Stimulated activated CD4-positive, alpha-beta T cell treated with anti-CD3 and anti-CD28 coated beads, Interleukin-15, amount 100 ng/mL, for 1 hour (primary cell): ENCODE measurements around the gene EEF1B2.
"Not testable (repeated sequence)": the region's sequence is repeated elsewhere in the genome, so short reads cannot be mapped to it uniquely, and the experiment has no call there.

ENCODE experiments used
- DNase-seq, 2 donors: peaks; one replicate each; pipeline ENCODE4 v3.0.0-alpha.2; 2020; ENCODE audit warnings: low read depth in 1 of 2, low spot score in 1 of 2

Gene EEF1B2

DNA sequence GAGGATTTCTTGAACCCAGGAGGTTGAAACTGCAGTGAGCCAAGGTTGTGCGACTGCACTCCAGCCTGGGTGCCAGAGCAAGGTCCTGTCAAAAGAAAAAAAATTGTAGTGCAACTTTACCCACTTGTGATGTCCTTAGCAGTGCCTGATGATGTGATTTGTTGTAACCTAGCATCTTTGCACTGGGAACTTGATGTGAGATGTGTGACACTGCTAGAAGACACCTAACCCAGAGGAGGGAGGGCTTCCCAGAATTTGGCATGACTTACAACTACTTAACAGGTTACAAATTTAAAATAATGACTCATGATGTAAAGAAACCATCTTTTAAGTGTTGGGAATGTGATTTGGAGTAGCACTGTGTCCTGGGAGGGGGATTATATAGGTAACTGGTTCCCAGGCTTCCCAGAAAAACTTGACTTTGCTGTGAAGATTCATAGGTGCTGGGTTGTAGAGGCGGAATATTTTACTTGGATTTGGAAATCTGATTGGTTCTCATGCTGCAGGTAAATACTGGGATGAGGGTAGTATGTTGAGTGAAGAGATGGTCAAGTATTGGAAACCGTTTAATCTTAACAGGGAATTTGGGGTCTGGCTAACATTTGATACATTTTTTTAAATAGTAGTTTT lies 3.7 kb downstream of the EEF1B2 start:
- no peak for DNase-seq

- DNase-seq = no peak
Observed at GRCh38 chr2:206164261-206164862, 4.7 kb downstream of the EEF1B2 start.

DNA sequence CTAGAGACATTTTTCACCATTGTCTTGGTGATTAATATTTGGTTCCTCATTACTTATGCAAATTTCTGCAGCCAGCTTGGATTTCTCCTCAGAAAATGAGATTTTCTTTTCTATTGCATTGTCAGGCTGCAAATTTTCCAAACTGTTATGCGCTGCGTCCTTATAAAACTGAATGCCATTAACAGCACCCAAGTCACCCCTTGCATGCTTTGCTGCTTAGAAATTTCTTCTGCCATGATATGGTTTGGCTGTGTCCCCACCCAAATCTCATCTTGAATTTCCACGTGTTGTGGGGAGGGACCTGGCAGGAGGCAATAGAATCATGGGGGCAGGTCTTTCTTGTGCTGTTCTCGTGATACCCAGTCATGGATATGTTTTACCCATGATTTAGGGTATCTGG lies 8.5 kb downstream of the EEF1B2 start:
- DNase-seq = not testable (repeated sequence)

DNA sequence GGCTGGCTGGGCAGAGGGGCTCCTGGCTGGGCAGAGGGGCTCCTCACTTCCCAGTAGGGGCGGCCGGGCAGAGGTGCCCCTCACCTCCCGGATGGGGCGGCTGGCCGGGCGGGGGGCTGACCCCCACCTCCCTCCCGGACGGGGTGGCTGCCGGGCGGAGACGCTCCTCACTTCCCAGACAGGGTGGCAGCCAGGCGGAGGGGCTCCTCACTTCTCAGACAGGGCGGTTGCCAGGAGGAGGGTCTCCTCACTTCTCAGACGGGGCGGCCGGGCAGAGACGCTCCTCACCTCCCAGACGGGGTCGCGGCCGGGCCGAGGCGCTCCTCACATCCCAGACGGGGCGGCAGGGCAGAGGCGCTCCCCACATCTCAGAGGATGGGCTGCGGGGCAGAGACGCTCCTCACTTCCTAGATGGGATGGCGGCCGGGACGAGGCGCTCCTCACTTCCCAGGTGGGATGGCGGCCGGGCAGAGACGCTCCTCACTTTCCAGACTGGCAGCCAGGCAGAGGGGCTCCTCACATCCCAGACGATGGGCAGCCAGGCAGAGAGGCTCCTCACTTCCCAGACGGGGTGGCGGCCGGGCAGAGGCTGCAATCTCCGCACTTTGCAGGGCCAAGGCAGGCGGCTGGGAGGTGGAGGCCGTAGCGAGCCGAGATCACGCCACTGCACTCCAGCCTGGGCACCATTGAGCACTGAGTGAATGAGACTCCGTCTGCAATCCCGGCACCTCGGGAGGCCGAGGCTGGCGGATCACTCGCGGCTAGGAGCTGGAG lies 12.1 kb downstream of the EEF1B2 start:
- not testable (repeated sequence) for DNase-seq

DNA sequence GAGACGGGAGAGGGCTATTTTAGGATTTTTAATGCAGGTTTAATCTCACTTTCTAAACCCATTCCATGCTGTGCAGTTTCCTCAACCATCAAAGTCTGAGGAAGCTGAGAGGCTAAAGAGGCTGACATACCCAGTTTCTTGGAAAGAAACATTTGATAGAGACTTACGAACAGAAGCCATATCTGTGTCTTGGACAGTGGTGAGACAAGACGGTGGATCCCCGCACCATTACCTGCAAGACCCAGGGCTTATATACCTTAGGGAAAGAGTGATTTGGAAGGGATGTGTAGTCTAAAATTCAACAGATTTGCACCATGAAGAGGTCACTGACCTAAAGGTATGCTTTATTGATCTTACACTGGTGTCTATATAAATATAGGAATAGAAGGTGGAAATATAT lies 13.5 kb downstream of the EEF1B2 start:
- no peak for DNase-seq

DNA sequence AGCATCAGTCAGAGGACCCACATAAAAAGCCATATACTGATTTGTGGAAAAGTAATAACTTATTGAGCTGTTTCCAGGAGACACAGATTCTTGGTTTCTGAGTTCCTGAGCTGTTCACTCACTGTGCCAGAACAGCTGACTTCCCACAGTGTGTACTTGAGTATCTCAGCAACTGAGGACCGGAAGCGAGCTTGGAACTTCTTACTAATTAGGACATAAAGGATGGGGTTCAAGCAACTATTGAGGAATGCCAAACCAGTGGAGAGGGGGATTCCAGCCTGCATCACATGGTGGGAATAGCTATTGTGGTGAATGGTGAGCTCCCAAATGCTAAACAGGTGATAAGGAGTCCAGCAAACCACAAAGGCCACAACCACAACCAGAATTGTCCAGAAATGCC lies 16.4 kb downstream of the EEF1B2 start:
- DNase-seq = no peak

DNA sequence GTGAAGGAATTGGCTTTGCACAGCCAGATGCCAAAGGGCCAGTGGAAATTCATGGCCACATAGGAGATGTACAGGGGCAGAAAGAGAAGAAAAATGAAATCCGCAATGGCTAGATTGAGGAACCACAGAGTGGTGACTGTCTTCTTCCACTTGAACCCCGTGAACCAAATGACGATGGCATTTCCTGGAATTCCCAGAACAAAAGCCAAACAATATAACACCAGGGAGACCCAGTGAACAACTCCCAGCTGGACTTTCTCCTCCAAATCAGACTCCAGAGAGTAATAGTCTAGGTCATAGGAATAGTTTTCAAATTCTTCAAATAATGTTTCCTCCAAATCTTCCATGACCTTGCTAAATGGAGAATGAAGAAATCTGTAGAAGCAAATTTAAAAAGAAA lies 17.2 kb downstream of the EEF1B2 start:
- no peak for DNase-seq

GRCh38 chr2:206181526-206181925 lies 21.8 kb downstream of the EEF1B2 start:
- not testable (repeated sequence) for DNase-seq

DNA sequence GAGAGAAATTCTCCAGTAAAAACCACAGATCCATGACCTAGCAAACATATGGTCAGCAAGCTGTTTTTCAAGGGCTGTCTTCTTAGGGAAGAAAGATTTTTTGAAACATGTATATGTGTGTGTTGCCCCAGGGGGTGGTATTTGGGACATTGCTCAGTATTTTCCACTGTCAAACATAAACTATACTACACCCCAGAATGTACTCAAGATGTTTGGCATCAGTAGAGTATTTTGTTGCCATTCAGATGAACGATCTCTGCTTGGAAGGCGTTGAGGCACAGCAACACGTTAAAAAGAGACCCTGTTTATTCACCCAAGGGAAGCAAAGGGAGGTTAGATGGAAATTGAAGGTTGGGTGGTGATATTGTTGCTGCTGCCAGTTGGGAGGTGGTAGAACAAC lies 30.0 kb downstream of the EEF1B2 start:
- no peak for DNase-seq

DNA sequence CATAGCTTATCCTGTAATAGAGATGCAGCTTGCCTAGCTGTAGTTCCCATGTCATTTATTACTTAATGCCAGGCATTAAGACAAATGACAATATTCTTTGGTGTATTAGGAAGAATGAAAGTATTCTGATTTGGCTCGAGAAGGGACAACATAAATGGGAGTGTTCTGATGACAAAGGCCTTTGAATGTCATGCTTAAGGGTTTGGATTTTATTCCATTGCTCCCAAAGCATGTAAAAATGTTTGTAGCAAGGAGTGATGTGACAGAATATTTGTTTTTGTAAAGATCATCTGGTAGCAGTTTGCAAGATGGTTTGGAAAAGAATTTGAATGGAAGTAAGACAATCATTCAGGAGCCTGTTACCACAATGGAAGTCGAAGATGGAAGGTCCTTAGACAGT lies 30.4 kb downstream of the EEF1B2 start:
- DNase-seq = no peak

- no peak for DNase-seq
Observed at GRCh38 chr2:206190689-206191088, 31.0 kb downstream of the EEF1B2 start.

GRCh38 chr2:206192157-206192556 lies 32.5 kb downstream of the EEF1B2 start:
- no peak for DNase-seq

- DNase-seq = no peak
Observed at GRCh38 chr2:206193671-206194357, 34.1 kb downstream of the EEF1B2 start.

DNA sequence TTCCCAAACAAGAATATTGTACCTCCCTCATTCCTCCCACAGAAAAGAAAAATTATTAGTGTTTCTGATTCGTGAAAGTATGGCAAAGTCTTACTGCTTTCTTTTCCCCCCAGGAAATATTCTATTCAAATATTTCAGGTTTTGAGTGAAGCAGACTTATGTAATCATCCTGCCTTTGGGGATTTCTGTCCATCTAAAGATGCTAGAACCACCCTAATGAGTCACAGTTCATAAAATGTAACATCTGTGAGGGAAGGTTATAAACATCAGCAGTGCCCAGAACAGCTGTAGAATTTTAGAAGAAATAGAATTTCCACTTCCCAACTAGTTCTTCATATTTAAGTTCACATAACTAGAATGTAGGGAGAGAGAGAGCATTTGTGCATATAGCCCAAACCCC lies 39.0 kb downstream of the EEF1B2 start:
- DNase-seq = no peak

DNA sequence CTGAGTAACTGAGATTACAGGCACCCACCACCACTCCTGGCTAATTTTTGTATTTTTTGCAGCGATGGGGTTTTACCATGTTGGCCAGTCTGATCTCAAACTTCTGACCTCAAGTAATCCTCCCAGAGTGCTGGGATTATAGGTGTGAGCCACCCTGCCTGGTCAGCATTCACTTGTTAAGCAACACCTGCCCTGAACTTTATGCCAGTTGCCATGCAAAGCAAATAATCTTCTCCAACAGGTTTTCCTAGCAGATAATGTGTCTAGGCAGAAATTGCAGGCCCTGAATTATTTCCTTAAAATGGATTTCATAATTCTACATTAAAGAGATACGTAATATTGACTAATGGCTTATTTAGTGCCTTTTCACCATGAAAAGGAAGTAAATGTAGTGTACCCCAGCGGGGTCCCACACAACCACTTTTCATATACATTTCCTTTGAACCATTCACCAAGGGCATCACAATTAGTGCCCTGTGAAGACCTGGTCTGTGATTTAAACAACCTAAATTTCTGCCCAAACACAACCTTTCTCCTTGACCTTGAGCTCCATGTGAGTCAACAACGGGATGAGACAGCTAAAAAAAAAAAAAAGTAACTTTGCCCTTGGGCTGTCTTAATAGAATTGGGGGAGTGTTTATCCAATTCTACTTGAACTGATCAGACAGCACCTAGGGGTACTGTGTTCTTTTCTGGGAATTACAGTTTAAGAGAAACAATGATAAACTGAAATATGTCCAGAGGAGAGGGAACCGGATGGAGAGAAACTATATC lies 41.6 kb downstream of the EEF1B2 start:
- DNase-seq = no peak

DNA sequence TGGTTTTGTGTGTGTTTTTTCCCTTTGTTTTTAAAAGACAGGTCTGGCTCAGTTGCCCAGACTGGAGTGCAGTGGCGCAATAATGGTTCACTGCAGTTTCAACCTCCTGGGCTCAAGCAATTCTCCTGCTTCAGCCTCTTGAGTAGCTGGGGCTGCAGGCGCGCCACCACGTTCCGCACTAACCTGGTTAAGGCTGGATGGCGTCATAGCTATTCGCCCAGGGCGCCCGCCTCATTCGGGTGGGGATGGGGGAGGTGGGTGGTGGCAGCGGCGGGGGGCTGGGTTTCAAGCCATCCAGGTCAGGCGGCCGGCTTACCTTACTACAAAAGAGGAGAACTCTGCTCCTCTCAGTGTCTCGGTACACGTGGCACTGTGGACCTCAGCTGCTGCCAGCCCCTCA lies 42.8 kb downstream of the EEF1B2 start:
- DNase-seq = no peak

DNA sequence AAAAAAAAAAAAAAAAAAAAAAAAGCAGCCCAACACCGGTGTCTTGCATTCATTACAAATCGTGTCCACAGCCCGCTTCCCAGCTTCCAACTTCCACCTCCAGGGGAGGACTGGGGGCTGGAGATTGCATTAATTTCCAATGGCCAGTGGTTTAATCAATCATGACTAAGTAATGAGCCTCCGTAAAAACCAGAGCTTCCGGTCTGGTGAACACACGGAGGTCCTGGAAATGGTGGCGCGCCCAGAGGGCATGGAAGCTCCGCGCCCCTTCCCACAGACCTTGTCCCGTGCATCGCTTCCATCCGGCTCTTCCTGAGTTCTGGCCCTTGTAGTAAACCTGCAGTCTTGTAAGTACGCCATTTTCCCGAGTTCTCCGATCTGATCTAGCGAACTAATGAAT lies 43.6 kb downstream of the EEF1B2 start:
- DNase-seq = no peak

DNA sequence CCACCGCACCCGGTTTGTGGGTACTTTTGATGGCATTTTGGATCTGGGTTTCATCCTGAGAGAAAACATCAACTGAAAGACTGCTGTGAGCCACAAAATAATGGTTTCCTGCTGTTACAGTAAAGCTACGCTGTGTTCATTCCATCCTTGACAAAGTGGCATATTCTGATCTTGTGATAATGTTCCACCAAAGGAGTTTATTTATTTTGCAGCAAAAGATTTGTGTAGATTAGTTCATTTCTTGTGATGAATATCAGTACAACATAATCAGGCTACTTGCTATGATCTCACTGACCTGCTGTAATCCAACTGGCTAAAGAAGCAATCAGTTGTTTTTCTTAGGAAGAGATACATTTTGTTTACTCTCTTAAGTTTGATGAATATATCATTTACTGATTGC lies 45.0 kb downstream of the EEF1B2 start:
- no peak for DNase-seq

- DNase-seq = not testable (repeated sequence)
Observed at GRCh38 chr2:206207316-206207715, 47.6 kb downstream of the EEF1B2 start.

GRCh38 chr2:206208900-206209299 lies 49.2 kb downstream of the EEF1B2 start:
- no peak for DNase-seq

GRCh38 chr2:206211657-206212255 lies 52.1 kb downstream of the EEF1B2 start:
- DNase-seq = no peak
